Large intestine (tissue), 1 donor: ENCODE data around the gene CRYM. TPM values are rescaled to one million over a fixed set of nuclear protein-coding genes. Genes with fewer than 3 reads are reported as not detected.

ENCODE experiments used
- polyA plus RNA-seq: library from polyadenylated mRNA; unstranded; fragments of 120-200 nt; gene quantifications from one replicate; pipeline ENCODE4 v1.2.1, GENCODE V29; 2013

The CRYM gene
- polyA plus RNA-seq, 1 donor, result 4.0 TPM

Other genes with a start within 250 kb of the CRYM start
- gene DNAH3, start 127.4 kb downstream of the CRYM start, polyA plus RNA-seq, result 0.16 TPM
- gene LDAF1, start 119.6 kb downstream of the CRYM start, polyA plus RNA-seq, result 23.0 TPM
- gene ZP2, start 66.7 kb downstream of the CRYM start, polyA plus RNA-seq, result 0.27 TPM
- 39.3 TPM for gene ANKS4B, start 44.6 kb downstream of the CRYM start, polyA plus RNA-seq